ENCODE data around the gene ZNF785.

The ZNF785 gene

DNA sequence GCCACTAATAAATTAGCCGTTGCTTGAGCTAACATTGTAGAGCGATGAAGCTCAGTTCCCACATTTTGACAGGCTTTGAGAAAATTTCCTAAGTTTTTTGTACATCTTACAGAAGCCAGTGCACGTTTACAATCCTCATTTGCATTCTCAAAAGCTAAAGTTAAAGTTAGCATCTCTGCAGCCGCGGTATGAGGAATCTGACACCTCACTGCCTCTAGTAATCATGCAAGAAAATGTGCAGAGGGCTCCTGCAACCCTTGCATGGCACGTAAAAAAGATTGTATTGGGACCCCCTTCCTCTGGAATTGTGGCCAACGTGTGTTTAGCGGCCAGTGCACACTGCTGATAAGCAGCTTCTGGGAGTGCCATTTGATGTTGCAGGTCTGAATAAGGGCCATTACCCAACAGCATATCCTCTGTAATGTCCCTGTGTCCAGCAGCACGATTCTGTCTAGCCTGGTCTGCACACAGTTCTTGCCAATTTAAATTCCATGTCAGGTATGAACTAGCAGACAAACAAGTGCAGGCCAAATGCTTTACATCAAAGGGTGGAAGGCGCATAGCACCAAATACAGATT lies 37.0 kb upstream of the ZNF785 start:
- no peak overlapping the region for H3K4me3 ChIP-seq (ENCODE audit: control insufficient read depth, low read depth, low read length)
- TF ChIP-seq, protein P1, sequence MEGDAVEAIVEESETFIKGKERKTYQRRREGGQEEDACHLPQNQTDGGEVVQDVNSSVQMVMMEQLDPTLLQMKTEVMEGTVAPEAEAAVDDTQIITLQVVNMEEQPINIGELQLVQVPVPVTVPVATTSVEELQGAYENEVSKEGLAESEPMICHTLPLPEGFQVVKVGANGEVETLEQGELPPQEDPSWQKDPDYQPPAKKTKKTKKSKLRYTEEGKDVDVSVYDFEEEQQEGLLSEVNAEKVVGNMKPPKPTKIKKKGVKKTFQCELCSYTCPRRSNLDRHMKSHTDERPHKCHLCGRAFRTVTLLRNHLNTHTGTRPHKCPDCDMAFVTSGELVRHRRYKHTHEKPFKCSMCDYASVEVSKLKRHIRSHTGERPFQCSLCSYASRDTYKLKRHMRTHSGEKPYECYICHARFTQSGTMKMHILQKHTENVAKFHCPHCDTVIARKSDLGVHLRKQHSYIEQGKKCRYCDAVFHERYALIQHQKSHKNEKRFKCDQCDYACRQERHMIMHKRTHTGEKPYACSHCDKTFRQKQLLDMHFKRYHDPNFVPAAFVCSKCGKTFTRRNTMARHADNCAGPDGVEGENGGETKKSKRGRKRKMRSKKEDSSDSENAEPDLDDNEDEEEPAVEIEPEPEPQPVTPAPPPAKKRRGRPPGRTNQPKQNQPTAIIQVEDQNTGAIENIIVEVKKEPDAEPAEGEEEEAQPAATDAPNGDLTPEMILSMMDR (conservative IDR thresholded peaks at IDR 0.05; ENCODE audit: control insufficient read depth, insufficient read depth, low read depth, low read length): no peak
- DNase-seq (ENCODE audit: low read depth): no peak

DNA sequence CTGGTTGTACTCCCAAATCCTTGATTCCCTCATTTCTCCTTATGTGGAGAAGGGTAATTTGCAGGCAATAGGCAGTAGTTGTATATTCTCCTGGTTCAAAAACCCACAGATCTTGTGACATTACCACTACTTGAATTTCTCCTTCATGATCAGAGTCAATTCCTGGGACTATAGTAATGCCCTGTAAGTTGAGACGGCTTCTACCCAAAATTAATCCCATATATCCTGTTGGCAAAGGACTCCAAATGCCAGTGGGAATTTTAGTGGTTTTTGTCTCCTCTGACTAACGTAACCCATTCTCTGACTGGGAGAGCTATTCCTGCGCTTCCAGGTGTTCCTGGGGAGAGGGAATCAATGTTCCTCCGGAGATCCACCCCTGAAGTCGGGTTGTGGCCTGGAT lies 36.3 kb upstream of the ZNF785 start:
- peak; percentile 74 for DNase-seq (ENCODE audit: low read depth)
- no peak overlapping the region for H3K4me3 ChIP-seq (ENCODE audit: control insufficient read depth, low read depth, low read length)
- TF ChIP-seq, protein P1 (conservative IDR thresholded peaks at IDR 0.05; ENCODE audit: control insufficient read depth, insufficient read depth, low read depth, low read length): no peak

DNA sequence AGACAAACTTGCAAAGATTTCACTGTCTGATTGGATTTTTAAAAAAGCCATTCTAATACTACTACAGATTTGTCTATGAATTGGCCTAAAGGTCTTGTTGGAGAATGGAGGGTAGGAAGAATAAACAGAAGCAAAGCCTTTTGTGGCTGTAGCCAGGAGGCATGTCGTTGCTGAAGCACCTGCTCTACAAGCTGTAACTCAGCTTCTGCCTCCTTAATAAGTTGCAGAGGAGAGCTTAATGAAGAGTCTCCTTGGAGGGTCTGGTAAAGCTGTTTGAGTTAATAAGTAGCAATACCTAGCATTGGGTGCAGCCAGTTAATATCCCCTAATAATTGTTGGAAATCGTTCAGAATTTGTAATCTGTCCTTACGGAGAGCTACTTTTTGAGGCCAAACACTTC lies 34.7 kb upstream of the ZNF785 start:
- no peak for DNase-seq (ENCODE audit: low read depth)
- TF ChIP-seq, protein P1 (conservative IDR thresholded peaks at IDR 0.05; ENCODE audit: control insufficient read depth, insufficient read depth, low read depth, low read length): no peak
- H3K4me3 ChIP-seq (ENCODE audit: control insufficient read depth, low read depth, low read length): no peak overlapping the region

DNA sequence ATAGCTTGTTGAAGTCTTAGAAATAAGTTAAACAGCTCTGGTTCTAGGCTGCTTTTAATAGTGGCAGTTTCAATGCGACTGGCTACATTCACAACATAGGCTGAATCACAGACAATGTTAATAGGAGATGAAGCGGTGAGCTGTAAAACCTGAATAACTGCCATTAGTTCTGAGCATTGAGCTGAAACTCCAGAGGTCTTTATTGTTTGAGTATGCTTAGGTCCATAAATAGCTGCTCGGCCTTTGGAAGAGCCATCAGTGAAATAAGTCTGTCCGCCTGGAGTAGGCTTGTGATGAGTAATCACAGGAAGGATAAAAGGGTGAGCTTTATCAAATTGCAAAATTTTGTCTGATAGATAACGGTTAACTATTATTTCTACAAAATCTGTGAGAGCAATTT lies 34.1 kb upstream of the ZNF785 start:
- H3K4me3 ChIP-seq (ENCODE audit: control insufficient read depth, low read depth, low read length): no peak overlapping the region
- DNase-seq (ENCODE audit: low read depth): no peak
- TF ChIP-seq, protein P1 (conservative IDR thresholded peaks at IDR 0.05; ENCODE audit: control insufficient read depth, insufficient read depth, low read depth, low read length): no peak

DNA sequence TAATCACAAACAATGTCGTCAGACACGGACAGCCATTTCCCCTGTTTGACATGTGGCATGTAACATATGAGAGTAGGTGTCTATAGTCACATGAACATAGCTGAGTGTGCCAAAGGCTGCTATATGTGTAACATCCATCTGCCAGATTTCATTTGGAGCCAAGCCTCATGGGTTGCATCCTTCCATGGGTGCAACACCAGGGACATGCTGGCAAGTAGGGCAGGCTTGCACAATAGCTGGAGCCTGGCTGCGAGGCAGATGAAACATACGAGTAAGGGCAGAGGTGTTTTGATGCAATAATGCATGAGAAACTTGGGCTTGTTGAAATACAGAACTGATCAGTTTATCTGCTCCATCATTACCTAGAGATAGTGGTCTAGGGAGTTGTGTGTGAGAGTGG lies 33.7 kb upstream of the ZNF785 start:
- H3K4me3 ChIP-seq (ENCODE audit: control insufficient read depth, low read depth, low read length): no peak overlapping the region
- TF ChIP-seq, protein P1 (conservative IDR thresholded peaks at IDR 0.05; ENCODE audit: control insufficient read depth, insufficient read depth, low read depth, low read length): no peak

DNA sequence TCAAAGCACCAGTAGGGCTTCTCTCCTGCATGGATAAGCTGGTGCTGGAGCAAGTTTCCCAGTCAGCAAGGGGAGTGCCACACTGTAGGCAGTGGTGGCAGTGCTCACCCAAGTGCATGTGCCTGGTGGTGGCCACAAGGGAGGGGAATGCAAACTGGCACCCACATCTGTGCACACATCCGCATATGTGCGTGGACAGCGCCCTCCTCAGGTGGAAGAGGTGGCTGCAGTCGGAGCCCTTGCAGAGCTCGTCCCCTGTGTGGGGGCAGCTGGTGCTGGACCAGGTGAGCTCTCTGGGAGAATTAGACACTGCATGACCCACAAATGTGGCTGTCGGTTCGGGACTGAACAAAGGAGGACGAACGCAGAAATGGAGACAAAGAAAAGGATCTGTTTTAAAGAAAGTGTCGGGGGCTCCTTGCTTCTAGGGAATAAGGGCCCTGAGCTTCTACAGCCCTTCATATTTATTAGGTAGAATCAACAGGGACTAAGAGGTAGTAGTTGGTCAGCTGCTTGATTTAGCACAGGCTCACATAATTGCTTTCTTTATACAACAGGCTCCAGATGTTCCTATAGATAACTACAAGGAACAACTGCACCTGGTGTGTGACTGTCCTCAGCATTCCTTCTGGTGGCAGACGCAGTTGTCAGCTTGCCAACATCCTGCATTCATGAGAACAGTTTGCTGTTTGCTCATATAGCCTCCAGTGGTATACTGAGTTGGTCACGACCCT lies 30.0 kb upstream of the ZNF785 start:
- TF ChIP-seq, protein P1 (conservative IDR thresholded peaks at IDR 0.05; ENCODE audit: control insufficient read depth, insufficient read depth, low read depth, low read length): peak; percentile 74
- H3K4me3 ChIP-seq (ENCODE audit: control insufficient read depth, low read depth, low read length): no peak overlapping the region
- peak; percentile 54 for DNase-seq (ENCODE audit: low read depth)

More for the DNA sequence above, 33.7 kb upstream of the ZNF785 start:
- DNase-seq (ENCODE audit: low read depth): peak; percentile 54
